VCaP (cell line): Measurements from ENCODE around the gene UPF2.
"Not testable (repeated sequence)": the region's sequence is repeated elsewhere in the genome, so short reads cannot be mapped to it uniquely, and the experiment has no call there.

Experiments used
- H3K27ac ChIP-seq: fragments of 450-650 bp; 2 replicates; pipeline ENCODE4 v1.5.1; 2017
- CTCF ChIP-seq: fragments of 450-650 bp; conservative IDR thresholded peaks from 2 replicates; pipeline ENCODE4 v1.5.1; 2017; ENCODE audit warnings: mild to moderate bottlenecking, moderate library complexity

Gene UPF2

GRCh38 chr10:12073526-12073925, 30.9 kb upstream of the UPF2 start:
- no peak for TF ChIP-seq CTCF
- no peak overlapping the region for H3K27ac ChIP-seq

- not testable (repeated sequence) for H3K27ac ChIP-seq
Measured at GRCh38 chr10:12071441-12071840, 28.8 kb upstream of the UPF2 start.

- peak; percentile 35; the same call in 1 of the 2 replicates for TF ChIP-seq CTCF
Measured at GRCh38 chr10:12068449-12069269, 26.1 kb upstream of the UPF2 start, which contains the start of gene DHTKD1. Gene DHTKD1 (plus strand): TSS chr10:12068954. CDS start chr10:12069034, 80 bp downstream.

GRCh38 chr10:12067336-12067735, 24.7 kb upstream of the UPF2 start:
- no peak overlapping the region; the same call in 1 of the 2 replicates for H3K27ac ChIP-seq
- TF ChIP-seq CTCF = no peak

More at GRCh38 chr10:12068449-12069269, 26.1 kb upstream of the UPF2 start, which contains the start of gene DHTKD1:
- H3K27ac ChIP-seq = peak within 1 kb of the TSS; percentile 89

GRCh38 chr10:12063483-12063818, 20.8 kb upstream of the UPF2 start:
- TF ChIP-seq CTCF = no peak
- no peak overlapping the region for H3K27ac ChIP-seq

- TF ChIP-seq CTCF = no peak
- H3K27ac ChIP-seq = no peak overlapping the region
Measured at GRCh38 chr10:12062754-12063482, 20.3 kb upstream of the UPF2 start.

GRCh38 chr10:12061124-12061523, 18.5 kb upstream of the UPF2 start:
- no peak for TF ChIP-seq CTCF

GRCh38 chr10:12056748-12057147, 14.1 kb upstream of the UPF2 start:
- no peak overlapping the region for H3K27ac ChIP-seq
- TF ChIP-seq CTCF = no peak

More at GRCh38 chr10:12061124-12061523, 18.5 kb upstream of the UPF2 start:
- no peak overlapping the region for H3K27ac ChIP-seq
